ENCODE results near the gene MYNN. TPM values are rescaled to one million over a fixed set of nuclear protein-coding genes. Genes with fewer than 3 reads are reported as not detected.

MYNN gene
- total and polyA plus RNA-seq, 4 donors = 4.2 to 11.6 (median 9.1) TPM

GRCh38 chr3:169739067-169739466, 34.1 kb upstream of the MYNN start:
- Histone ChIP-seq H3K36me3 (ENCODE audit: control insufficient read depth in 4 of 4, insufficient read depth in 3 of 4, low read depth in 1 of 4, low read length in 3 of 4) (no peaks in the 10 kb centered on the region), H3K9me3 (ENCODE audit: control insufficient read depth in 4 of 4, low read length in 3 of 4) (peaks cover 0 to 4% (median 0%) of the 10 kb centered on the region in 4 donors), H3K4me1 (ENCODE audit: control insufficient read depth in 4 of 4, insufficient read depth in 4 of 4, low read length in 3 of 4) (no peaks in the 10 kb centered on the region), H3K27ac (ENCODE audit: low read depth in 1 of 2, low read length in 2 of 2) (no peak overlapping the region), H3K9ac (ENCODE audit: low read depth in 1 of 2, low read length in 2 of 2) (no peak overlapping the region), H3K4me3 (ENCODE audit: low read depth in 1 of 3, low read length in 3 of 3) (no peak overlapping the region), H3K27me3 (ENCODE audit: control insufficient read depth in 4 of 4, insufficient read depth in 4 of 4, low read length in 3 of 4) (no peaks in the 10 kb centered on the region)
- WGBS = 70% methylated on average over 2 of the region's 2 CpGs
- TF ChIP-seq NR2F2 (IDR thresholded peaks at IDR 0.05) (no peak), RAD21 (IDR thresholded peaks at IDR 0.05) (no peak), MAX (IDR thresholded peaks at IDR 0.05) (no peak), HNF4G (IDR thresholded peaks at IDR 0.05) (no peak), TAF1 (conservative IDR thresholded peaks at IDR 0.05) (no peak), EGR1 (IDR thresholded peaks at IDR 0.05; ENCODE audit: low read depth in 2 of 2) (no peak), JUND (IDR thresholded peaks at IDR 0.05) (no peak), SP1 (IDR thresholded peaks at IDR 0.05) (no peak), YY1 (IDR thresholded peaks at IDR 0.05) (no peak), ZBTB33 (IDR thresholded peaks at IDR 0.05) (no peak), RXRA (IDR thresholded peaks at IDR 0.05) (no peak), REST (IDR thresholded peaks at IDR 0.05) (no peak)
- DNase-seq (ENCODE audit: low spot score) = no peak

- Histone ChIP-seq H3K27me3 (ENCODE audit: control insufficient read depth in 4 of 4, insufficient read depth in 4 of 4, low read length in 3 of 4) (peaks cover 0 to 5% (median 0%) of the 10 kb centered on the region in 4 donors), H3K4me1 (ENCODE audit: control insufficient read depth in 4 of 4, insufficient read depth in 4 of 4, low read length in 3 of 4) (no peaks in the 10 kb centered on the region), H3K36me3 (ENCODE audit: control insufficient read depth in 4 of 4, insufficient read depth in 3 of 4, low read depth in 1 of 4, low read length in 3 of 4) (no peaks in the 10 kb centered on the region), H3K27ac (ENCODE audit: low read depth in 1 of 2, low read length in 2 of 2) (no peak overlapping the region), H3K4me3 (ENCODE audit: low read depth in 1 of 3, low read length in 3 of 3) (no peak overlapping the region), H3K9me3 (ENCODE audit: control insufficient read depth in 4 of 4, low read length in 3 of 4) (no peaks in the 10 kb centered on the region), H3K9ac (ENCODE audit: low read depth in 1 of 2, low read length in 2 of 2) (no peak overlapping the region)
- 84% methylated on average over 1 of the region's 1 CpG for WGBS
- TF ChIP-seq RAD21 (IDR thresholded peaks at IDR 0.05) (peak; percentile 62 to 67), YY1 (IDR thresholded peaks at IDR 0.05) (no peak)
- no peak for DNase-seq (ENCODE audit: low spot score)
Measured at GRCh38 chr3:169744366-169745054, 28.7 kb upstream of the MYNN start.

GRCh38 chr3:169746924-169747323, 26.3 kb upstream of the MYNN start:
- 62% methylated on average over 6 of the region's 6 CpGs for WGBS
- Histone ChIP-seq H3K9me3 (ENCODE audit: control insufficient read depth in 4 of 4, low read length in 3 of 4) (no peaks in the 10 kb centered on the region), H3K4me1 (ENCODE audit: control insufficient read depth in 4 of 4, insufficient read depth in 4 of 4, low read length in 3 of 4) (no peaks in the 10 kb centered on the region), H3K27me3 (ENCODE audit: control insufficient read depth in 4 of 4, insufficient read depth in 4 of 4, low read length in 3 of 4) (peaks cover 0 to 5% (median 0%) of the 10 kb centered on the region in 4 donors), H3K36me3 (ENCODE audit: control insufficient read depth in 4 of 4, insufficient read depth in 3 of 4, low read depth in 1 of 4, low read length in 3 of 4) (no peaks in the 10 kb centered on the region), H3K27ac (ENCODE audit: low read depth in 1 of 2, low read length in 2 of 2) (no peak overlapping the region), H3K9ac (ENCODE audit: low read depth in 1 of 2, low read length in 2 of 2) (no peak overlapping the region), H3K4me3 (ENCODE audit: low read depth in 1 of 3, low read length in 3 of 3) (no peak overlapping the region)
- TF ChIP-seq ATF3 (IDR thresholded peaks at IDR 0.05) (no peak), NR2F2 (IDR thresholded peaks at IDR 0.05) (no peak), MAX (IDR thresholded peaks at IDR 0.05) (no peak), EGR1 (IDR thresholded peaks at IDR 0.05; ENCODE audit: low read depth in 2 of 2) (no peak)
- no peak for DNase-seq (ENCODE audit: low spot score)

Data from liver (tissue), 9 donors.